ENCODE data around the gene CAMTA1. TPM values are rescaled to one million over a fixed set of nuclear protein-coding genes. Genes with fewer than 3 reads are reported as not detected.

The CAMTA1 gene
- total RNA-seq, 1 experiment from 2014 or later: 69.5 TPM

GRCh38 chr1:7222695-7223015, 437.4 kb downstream of the CAMTA1 start:
- ChIA-PET RAD21 (ENCODE audit: low non-redundant PET in 1 of 2, low total read pairs in 2 of 2, uncharacterized antibody in 2 of 2, unreplicated experiment in 2 of 2) (no interaction called here), POLR2A (no interaction called here), CTCF (no interaction called here)
- Histone ChIP-seq H3K9ac (ENCODE audit: low read length) (no peak overlapping the region), H3K27me3 (ENCODE audit: insufficient read depth, low read length) (no peaks in the 10 kb centered on the region), H3K27ac (ENCODE audit: low read depth, low read length) (no peak overlapping the region), H3K9me3 (ENCODE audit: control insufficient read depth in 1 of 2, insufficient read depth in 1 of 2, low read depth in 1 of 2, low read length in 2 of 2) (no peaks in the 10 kb centered on the region), H3K9me2 (ENCODE audit: insufficient read depth) (no peaks in the 10 kb centered on the region), H3K79me2 (ENCODE audit: insufficient read depth, low read length) (no peaks in the 10 kb centered on the region), H3K4me3 (replicated peaks in 1 of 2; ENCODE audit: low read depth in 1 of 2, low read length in 2 of 2) (no peak overlapping the region), H4K20me1 (ENCODE audit: insufficient read depth) (no peaks in the 10 kb centered on the region), H3K4me2 (ENCODE audit: low read length) (no peak overlapping the region), H3K4me1 (ENCODE audit: control insufficient read depth in 1 of 2, insufficient read depth in 2 of 2, low read length in 2 of 2) (peaks cover 5 to 16% of the 10 kb centered on the region in 2 experiments; a peak in 3 of 4 replicates), H2AFZ (ENCODE audit: low read depth, low read length, poor library complexity, severe bottlenecking) (no peak overlapping the region), H3K36me3 (ENCODE audit: control insufficient read depth in 1 of 2, insufficient read depth in 2 of 2, low read length in 2 of 2) (no peaks in the 10 kb centered on the region)
- intact Hi-C loops (cut with micrococcal nuclease): loop anchor here (10.0 kb wide), 1 partner anchor 252 kb away; no protein-coding TSS in a partner anchor
- TF ChIP-seq, protein P1, sequence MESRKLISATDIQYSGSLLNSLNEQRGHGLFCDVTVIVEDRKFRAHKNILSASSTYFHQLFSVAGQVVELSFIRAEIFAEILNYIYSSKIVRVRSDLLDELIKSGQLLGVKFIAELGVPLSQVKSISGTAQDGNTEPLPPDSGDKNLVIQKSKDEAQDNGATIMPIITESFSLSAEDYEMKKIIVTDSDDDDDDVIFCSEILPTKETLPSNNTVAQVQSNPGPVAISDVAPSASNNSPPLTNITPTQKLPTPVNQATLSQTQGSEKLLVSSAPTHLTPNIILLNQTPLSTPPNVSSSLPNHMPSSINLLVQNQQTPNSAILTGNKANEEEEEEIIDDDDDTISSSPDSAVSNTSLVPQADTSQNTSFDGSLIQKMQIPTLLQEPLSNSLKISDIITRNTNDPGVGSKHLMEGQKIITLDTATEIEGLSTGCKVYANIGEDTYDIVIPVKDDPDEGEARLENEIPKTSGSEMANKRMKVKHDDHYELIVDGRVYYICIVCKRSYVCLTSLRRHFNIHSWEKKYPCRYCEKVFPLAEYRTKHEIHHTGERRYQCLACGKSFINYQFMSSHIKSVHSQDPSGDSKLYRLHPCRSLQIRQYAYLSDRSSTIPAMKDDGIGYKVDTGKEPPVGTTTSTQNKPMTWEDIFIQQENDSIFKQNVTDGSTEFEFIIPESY (IDR thresholded peaks at IDR 0.05; ENCODE audit: extremely low read depth, insufficient replicate concordance, low read length): no peak
- TF ChIP-seq EZH2 (IDR thresholded peaks at IDR 0.05) (no peak), EGR1 (IDR thresholded peaks at IDR 0.05; ENCODE audit: low read depth) (no peak), CBX3 (IDR thresholded peaks at IDR 0.05; ENCODE audit: low read depth) (no peak), SRF (IDR thresholded peaks at IDR 0.05; ENCODE audit: low read depth) (no peak), FOSL1 (IDR thresholded peaks at IDR 0.05; ENCODE audit: low read depth) (no peak), JUND (IDR thresholded peaks at IDR 0.05) (no peak), ELF1 (IDR thresholded peaks at IDR 0.05; ENCODE audit: borderline replicate concordance, low read depth) (no peak), SIN3A (IDR thresholded peaks at IDR 0.05; ENCODE audit: low read depth) (no peak), RAD21 (IDR thresholded peaks at IDR 0.05; ENCODE audit: low read depth) (no peak), ZNF274 (IDR thresholded peaks at IDR 0.05; ENCODE audit: low read depth, low read length) (no peak), POLR2AphosphoS5 (IDR thresholded peaks at IDR 0.05; ENCODE audit: low read depth, low read length) (no peak), ZFX (IDR thresholded peaks at IDR 0.05) (no peak), SP1 (IDR thresholded peaks at IDR 0.05; ENCODE audit: low read depth) (no peak)
- TF ChIP-seq, protein P2, sequence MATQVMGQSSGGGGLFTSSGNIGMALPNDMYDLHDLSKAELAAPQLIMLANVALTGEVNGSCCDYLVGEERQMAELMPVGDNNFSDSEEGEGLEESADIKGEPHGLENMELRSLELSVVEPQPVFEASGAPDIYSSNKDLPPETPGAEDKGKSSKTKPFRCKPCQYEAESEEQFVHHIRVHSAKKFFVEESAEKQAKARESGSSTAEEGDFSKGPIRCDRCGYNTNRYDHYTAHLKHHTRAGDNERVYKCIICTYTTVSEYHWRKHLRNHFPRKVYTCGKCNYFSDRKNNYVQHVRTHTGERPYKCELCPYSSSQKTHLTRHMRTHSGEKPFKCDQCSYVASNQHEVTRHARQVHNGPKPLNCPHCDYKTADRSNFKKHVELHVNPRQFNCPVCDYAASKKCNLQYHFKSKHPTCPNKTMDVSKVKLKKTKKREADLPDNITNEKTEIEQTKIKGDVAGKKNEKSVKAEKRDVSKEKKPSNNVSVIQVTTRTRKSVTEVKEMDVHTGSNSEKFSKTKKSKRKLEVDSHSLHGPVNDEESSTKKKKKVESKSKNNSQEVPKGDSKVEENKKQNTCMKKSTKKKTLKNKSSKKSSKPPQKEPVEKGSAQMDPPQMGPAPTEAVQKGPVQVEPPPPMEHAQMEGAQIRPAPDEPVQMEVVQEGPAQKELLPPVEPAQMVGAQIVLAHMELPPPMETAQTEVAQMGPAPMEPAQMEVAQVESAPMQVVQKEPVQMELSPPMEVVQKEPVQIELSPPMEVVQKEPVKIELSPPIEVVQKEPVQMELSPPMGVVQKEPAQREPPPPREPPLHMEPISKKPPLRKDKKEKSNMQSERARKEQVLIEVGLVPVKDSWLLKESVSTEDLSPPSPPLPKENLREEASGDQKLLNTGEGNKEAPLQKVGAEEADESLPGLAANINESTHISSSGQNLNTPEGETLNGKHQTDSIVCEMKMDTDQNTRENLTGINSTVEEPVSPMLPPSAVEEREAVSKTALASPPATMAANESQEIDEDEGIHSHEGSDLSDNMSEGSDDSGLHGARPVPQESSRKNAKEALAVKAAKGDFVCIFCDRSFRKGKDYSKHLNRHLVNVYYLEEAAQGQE (IDR thresholded peaks at IDR 0.05; ENCODE audit: low read depth): no peak
- TF ChIP-seq, protein P3, sequence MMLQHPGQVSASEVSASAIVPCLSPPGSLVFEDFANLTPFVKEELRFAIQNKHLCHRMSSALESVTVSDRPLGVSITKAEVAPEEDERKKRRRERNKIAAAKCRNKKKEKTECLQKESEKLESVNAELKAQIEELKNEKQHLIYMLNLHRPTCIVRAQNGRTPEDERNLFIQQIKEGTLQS (IDR thresholded peaks at IDR 0.05): no peak
- TF ChIP-seq, protein P4, sequence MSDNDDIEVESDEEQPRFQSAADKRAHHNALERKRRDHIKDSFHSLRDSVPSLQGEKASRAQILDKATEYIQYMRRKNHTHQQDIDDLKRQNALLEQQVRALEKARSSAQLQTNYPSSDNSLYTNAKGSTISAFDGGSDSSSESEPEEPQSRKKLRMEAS (IDR thresholded peaks at IDR 0.05): no peak
- TF ChIP-seq, protein P5, sequence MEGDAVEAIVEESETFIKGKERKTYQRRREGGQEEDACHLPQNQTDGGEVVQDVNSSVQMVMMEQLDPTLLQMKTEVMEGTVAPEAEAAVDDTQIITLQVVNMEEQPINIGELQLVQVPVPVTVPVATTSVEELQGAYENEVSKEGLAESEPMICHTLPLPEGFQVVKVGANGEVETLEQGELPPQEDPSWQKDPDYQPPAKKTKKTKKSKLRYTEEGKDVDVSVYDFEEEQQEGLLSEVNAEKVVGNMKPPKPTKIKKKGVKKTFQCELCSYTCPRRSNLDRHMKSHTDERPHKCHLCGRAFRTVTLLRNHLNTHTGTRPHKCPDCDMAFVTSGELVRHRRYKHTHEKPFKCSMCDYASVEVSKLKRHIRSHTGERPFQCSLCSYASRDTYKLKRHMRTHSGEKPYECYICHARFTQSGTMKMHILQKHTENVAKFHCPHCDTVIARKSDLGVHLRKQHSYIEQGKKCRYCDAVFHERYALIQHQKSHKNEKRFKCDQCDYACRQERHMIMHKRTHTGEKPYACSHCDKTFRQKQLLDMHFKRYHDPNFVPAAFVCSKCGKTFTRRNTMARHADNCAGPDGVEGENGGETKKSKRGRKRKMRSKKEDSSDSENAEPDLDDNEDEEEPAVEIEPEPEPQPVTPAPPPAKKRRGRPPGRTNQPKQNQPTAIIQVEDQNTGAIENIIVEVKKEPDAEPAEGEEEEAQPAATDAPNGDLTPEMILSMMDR (IDR thresholded peaks at IDR 0.05 in 2 of 3, conservative IDR thresholded peaks at IDR 0.05 in 1 of 3; ENCODE audit: borderline replicate concordance in 1 of 3, insufficient read depth in 1 of 3, low read depth in 2 of 3, low read length in 2 of 3): no peak
- DNase-seq (ENCODE audit: low read depth, low spot score) (no peak), ATAC-seq (no peak)
- BruUV-seq (replicated peaks): no TSS peak

All from HCT116 (cell line).